HG03103 (cell line): ENCODE data around the gene FAM240A.

ENCODE experiments used
- ATAC-seq: cut with Tn5 transposase; IDR thresholded peaks from one replicate; pipeline ENCODE4 v1.9.1; 2021; ENCODE audit warnings: low read depth; ENCODE audit not compliant: unreplicated experiment

The FAM240A gene

DNA sequence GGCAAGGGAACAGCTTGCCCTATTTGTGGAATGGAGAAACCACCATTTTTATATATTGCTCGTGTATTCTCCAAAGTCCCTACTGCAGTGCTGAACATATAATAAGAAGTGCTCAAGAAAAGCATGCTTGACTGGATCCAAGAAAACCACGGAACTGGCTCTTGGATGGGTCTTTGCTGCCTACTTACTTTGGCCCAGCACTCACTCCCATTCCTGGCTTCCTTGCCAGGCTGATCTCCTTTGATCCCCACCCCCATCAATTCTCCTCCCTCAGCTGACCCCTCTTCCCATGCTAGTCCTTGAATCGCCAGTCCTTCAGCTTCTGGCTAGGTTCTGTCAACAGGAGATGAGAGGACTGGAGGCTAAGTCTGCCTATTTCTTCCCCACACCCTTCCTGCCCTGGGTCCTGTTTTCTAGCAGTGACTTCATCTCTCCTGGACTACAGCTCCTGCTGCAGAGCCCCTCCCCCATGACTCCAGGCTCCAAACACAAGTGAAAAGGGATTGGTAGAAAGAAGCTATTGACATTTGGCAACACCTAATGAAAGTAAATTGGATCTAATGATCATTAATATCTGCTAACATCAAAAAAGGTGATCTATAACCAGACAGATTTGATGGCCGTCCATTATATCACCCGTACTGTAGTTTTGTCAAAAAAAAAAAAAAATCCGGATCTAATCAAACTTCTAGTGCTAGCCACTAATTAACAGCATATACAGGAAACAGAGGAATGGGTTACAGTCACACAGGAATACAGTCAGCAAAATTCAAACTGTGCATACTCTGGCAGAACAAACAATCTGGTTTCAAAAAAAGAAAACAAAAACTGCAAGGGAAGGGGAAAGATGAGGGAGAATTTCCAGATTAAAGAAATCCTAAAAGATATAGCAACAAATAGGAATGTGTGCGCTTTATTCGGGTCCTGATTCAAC is 7.8 kb downstream of the FAM240A start:
- no peak for ATAC-seq

DNA sequence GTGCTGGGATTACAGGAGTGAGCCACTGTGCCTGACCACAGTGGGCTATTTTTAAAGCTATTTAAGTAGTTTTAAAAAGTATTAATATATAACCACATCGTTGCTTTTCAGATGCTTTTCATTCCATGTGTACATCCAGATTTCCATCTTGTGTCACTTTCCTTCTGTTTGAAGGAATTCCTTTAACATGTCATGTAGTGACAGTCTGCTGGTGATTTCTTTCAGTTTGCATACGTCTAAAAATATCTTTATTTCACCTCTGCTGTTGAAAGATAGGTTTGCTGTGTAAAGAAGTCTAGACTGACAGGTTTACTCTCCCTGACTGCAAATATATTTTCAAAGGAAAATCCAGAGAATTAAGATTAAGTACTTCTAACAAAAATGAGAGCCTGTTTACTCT is 12.2 kb downstream of the FAM240A start:
- ATAC-seq = no peak

DNA sequence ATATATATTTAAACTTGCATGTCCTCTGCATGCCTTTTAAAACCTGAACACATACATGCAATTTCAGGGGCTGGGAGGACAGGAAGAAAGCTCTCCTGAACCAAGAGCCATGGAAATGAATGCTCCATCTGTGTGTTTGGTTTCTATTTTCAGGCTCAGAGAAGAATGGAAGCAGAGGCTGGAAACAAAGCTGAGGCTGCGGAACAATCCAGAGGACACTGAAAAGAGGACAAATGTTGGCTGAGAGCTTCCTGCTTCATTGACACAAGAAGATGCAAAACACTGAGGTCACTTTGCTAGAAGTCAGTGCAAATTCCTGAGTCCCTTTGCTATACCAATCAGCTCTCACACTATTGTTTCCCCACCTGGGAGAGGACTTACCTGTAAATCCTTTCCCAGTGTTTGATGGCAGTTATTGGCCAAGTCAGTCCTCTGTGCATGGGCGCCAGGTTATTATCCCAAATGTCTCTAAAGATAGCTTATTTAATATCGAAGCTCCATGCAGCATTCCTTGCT is 12.7 kb downstream of the FAM240A start:
- no peak for ATAC-seq

DNA sequence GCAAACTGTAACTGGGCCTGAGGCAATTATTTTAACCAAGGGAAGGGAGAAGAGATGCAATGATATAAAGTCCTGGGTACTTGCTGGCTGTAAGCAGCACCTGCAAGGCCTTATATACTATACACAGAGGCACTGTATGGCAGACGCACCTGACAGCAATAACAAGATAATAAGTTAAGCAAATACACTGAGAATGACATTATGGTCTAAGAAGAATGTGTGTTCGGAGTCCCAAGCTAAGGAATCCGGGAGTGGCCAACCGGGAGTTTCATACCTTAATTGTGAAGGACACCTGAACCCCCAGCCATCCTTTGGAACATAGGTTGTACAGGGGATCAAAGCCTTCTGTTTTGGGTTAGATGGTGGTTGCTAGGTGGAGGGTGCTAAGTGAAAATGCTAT is 13.7 kb downstream of the FAM240A start:
- no peak for ATAC-seq

DNA sequence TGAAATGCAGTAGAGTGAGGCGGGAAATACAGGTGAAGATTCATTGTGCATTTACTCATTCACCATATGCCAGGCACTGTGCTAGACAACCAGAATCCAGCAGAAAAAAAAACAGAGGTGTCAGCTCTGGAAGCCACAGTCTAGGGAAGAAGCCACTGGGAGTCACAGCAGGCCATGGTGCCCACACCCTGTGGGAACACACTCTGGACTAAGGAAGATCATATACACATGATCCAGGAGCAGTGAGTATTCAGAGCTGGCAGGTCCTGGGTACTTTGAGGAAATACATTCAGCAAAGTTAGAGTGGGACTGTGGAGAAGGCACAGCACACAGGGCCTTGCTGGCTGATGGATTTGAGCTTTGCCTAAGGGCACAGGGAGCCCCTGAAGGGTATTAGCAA is 14.8 kb downstream of the FAM240A start:
- no peak for ATAC-seq

DNA sequence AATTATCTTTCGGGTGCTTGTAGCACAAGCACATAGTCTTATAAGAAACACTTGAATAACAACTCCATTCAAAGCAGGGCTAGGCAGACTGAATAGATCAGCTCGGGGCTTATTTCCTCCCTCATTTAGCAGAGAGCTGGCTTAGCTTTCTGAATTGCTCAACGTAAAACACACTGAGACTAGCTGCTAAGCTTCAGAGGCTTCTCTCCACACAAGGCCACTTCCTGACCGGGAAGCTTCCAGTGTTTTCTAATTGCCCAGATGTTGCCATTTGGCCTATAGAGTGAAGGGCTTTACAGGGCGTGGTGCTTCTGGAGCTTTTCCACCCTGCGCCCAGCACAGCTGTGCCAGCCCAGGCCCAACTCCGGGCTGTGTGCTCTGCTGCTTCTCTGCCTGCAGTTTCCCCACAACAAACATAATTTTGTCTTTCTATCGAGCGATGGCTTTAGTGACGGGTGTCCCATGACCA is 16.6 kb downstream of the FAM240A start:
- ATAC-seq = no peak

DNA sequence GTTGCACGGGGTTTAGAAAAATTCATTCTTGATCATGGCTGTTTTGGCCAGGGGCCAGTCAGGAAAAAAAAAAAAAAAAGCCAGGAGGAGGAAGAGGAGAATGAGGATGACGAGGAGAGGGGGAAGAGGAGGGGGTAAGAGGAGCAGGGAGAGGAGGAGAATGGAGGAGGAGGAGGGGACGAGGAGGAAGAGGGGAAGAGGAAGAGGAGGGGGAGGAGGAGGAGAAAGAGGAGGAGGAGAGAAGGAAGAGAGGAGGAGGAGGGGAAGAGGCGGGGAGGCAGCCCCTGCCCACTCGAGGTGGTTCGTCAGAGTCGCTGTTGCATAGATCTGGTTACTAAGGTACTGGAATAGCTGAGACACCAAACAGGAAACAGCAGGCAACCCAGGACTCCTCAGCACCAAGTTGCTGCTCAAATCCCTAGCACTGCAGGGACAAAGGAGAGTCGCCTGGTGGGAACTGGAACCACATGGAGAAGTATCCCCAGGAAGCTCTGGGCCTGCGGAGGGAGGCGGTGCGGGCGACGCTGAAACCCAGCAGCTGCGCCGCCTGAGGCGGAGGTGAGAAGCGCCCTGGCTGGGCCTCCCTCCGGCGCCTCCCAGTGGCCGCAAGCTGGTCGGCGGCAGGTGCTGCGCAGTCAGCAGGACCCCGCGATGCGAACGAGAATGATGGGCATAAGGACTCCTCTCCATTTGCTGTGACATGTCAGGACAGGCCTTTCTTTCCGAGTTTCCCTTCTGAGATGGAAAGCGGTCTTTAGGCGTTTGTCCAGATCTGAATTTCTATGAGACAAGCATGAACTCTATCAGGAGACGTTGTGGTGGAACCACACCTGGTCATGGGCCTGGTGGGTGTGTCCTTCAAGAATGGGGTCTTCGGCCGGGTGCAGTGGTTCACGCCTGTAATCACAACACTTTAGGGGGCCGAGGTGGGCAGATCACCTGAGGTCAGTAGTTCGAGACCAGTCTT is 17.5 kb downstream of the FAM240A start:
- peak; percentile 74 for ATAC-seq

DNA sequence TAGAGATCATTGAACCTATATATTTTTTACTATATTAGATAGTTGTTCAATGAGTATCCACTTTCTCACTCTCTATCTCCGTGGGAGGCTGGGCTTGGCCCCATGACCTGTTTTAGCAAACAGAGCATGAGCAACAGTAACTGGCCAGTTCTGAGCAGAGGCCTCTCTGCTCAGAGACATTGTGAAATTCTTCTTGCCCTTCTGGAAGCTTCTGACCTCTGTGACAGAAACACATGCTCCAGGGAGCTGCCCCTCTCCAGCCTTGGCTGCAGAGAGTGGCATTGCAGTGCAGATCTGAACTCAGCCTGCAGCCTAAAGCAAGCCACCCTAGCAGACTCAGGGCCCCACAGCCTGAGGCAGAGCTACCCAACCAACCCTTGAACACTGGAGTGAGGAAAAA is 20.5 kb downstream of the FAM240A start:
- no peak for ATAC-seq

DNA sequence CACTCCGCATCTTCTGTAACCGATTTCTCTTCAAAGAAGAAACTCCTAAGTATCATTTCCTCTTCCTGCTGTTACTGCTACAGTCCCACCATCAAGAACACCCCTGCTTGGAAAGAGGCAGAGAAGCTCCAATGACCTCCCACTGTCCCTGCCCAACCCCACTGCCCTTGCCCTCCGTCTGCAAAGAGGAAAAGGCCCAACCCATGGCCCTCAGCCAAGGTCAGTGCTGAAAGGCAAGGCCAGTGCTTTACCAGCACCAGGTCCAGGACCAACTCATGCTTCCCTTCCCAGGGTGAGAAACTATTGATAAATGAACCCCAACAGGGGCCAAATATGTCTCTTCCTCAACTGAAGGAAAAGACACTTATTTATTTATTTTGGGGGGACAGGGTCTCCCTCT is 22.5 kb downstream of the FAM240A start:
- no peak for ATAC-seq

DNA sequence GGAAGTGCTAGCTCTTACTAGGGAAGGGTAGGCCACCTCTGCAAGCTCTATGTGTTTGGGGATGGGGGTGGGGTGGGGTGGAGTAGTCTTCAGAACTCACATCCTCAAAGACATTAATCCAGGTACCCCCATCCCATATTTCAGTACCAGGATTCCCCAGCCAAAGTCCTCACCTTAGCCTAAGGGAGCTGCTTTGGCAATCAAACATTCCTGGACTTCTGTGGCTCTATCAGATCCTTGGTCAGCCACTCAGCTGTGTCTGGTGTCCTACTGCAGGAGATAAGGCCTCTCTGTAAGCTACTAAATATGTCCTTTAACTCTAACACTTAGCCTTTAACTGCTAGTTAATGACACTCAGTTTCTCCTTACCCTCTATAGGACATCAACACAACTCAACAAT is 26.9 kb downstream of the FAM240A start:
- no peak for ATAC-seq

DNA sequence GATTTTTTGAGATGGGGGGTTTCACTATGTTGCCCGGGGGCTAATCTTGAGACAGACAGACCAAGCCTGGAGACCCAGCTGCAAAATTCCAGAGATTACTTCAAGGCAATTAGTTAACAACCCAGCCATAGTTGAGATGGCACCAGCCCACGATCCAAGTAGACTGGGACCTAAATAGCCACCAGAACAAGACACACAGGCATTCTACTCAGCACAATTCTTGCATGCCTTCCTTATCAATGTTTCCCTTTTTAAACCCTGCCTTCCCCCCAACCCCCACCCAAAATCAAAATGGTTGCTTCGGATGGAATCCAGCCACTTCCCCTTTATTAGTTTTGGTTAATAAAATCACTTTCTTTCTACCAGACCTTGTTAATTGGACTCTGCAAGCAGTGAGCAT is 28.6 kb downstream of the FAM240A start:
- no peak for ATAC-seq

DNA sequence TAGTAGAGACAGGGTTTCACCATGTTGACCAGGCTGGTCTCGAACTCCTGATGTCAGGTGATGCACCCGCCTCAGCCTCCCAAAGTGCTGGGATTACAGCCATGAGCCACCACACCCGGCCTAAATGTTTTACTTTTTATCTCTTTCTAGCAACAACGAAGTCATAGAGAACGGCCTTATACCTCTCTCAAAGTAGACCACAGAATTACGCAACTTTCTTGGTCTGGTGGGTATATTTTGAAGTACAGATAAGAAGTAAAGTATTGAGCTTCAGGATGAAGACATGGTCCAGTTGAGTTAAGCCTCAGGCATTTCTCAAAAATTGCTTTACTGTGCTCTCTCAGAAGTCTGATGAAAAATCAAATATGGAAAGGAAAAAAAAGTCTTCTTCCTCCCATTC is 30.6 kb downstream of the FAM240A start:
- ATAC-seq = no peak

DNA sequence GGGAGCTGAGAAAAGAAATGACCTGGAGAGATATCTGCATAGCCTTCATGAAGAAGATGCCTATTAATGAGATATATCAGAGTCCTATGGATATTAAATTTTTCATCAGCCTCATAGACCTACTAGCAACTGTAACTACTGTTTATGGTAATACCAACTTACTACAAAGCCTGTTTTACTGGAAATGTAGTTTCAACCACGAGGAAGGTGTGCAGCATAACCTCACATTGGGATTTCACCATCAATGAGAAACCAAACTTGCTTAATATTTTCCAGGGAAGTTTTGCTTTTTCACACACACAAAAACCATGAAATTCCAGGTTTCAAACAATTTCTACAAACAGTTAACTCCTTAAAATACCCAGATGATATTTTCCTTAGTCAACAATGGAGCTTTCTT is 31.4 kb downstream of the FAM240A start:
- no peak for ATAC-seq

DNA sequence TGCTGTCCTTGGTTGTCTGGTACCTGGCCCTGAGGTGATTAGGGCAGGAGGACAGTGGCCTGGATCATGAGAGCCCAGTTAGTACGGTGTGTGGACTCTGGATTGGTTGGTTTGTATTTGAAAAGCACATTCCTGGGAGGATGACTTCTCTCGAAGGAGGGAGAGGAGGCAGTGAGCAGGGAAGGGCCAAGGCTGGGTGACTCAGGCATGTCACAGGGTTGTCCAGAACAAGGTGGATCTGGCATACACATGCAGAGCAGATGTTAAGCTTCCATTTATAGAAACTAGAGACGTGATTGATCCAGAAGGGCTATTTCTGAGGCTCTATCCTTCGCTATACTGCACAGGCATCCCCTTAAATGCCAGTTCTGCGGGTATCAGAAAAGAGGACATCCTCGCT is 34.4 kb downstream of the FAM240A start:
- no peak for ATAC-seq

DNA sequence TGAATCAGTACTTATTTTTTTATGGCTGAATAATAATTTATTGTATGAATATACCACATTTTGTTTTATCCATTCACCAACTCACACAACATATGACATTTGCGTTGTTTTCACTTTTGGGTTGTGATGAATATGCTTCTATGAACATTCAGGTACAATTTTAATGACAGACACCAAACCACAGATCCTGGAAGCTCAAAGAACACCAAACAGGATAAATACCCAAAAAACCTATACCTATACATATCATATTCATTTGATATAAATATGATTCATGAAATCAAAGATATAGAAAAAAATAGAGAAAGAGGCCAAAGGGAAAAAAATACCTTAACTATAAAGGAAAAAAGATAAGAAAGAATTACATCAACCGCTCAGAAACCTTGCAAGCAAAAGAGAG is 35.8 kb downstream of the FAM240A start:
- no peak for ATAC-seq

DNA sequence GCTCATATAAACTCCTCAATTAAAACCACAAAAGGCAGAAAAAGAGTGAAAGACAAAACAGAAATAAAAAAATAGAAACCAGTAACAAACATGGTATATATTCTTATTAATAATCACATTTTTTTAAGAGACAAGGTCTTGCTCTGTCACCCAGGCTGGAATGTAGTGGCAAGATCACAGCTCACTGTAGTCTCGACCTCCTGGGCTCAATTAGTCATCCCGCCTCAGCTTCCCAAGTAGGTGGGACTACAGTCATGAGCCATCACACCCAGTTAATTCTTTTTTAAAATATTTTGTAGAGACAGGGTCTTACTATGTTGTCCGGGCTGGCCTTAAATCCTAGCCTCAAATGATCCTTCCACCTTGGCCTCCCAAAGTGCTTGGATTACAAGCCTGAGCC is 37.1 kb downstream of the FAM240A start:
- ATAC-seq = no peak

DNA sequence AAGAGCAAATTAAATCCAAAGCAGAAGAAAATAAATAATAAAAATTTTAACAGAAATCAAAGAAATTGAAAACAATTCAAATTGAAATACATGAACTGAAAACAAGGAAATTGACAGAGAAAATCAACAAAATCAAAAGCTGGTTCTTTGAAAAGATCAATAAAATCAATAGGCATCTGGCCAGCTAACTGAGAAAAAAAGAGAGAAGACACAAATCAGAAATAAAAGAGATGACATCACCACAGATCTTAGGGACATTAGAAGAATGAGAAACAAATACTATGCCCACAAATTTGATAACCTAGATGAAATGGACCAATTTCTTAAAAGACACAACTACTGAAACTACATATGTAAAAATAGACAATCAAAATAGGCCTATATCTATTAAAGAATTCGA is 38.8 kb downstream of the FAM240A start:
- no peak for ATAC-seq

DNA sequence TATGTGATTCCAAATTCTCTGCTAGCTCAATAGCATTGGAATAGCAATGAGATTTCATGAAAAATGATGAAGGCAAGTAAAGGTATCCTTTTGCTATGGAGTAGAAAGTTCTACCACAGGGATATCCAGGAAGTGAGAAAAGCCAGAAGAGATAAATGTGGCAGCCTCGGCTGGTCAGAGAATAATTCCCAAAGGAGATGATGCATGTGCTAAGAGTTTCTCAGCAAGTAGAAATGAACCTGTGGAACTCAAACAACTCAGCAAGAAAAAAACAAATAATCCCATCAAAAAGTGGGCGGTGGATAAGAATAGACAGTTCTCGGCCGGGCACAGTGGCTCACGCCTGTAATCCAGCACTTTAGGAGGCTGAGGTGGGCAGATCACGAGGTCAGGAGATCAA is 42.9 kb downstream of the FAM240A start:
- ATAC-seq = no peak

DNA sequence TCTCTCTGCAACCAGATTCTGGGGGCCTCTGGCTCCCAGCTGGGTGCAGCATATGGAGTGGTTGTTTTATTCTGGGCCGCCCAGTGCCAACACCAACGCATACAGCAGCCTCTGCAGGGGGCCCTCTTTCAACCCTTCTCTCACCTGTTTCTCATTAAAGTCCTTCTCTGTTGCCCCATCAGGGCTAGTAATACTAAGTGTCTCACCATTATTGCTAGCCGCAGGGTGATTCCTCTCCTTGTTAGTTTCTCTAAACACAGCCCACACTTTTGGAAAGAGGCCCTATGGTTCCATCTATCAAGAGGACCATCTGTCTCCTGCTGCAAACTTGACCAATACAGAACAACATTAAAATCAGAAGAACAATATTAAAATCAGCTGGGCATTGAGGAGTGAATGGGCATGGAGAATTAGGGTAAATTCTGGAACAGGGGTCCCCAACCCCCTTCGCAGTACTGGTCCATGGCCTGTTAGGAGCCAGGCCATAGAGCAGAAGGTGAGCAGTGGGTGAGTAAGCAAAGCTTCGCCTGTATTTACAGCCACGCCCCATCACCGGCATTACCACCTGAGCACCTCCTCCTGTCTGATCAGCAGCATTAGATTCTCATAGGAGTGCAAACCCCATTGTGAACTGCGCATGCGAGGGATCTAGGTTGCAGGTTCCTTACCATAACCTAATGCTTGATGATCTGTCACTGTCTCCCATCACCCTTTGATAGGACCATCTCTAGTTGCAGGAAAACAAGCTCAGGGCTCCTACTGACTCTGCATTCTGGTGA is 44.6 kb downstream of the FAM240A start:
- no peak for ATAC-seq

DNA sequence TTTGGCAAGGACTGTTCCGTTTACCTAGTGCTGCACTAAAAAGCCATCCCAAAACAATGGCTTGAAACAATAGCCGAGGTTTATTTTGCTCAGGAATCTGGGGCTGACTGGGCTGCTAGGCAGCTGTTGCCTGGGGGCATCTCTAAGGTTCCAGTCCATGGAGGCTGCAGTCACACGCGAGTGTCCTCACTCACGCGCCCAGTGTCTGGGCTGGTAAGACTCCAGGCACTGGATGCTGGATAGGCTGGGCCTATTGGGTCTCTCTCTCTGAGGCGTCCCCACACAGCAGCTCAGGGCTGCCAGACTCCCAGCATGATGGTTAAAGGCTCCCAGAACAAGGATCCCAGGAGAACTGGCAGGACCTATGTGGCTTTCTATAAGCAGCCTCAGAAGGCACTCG is 47.0 kb downstream of the FAM240A start:
- no peak for ATAC-seq
